Hepatocyte (in vitro differentiated cells): Measurements from ENCODE around the gene MPIG6B. TPM values are rescaled to one million over a fixed set of nuclear protein-coding genes. Genes with fewer than 3 reads are reported as not detected.

Source experiments
- DNase-seq: peaks from one replicate; pipeline ENCODE4 v3.0.0-alpha.2; 2016; ENCODE audit warnings: low spot score
- H2AFZ ChIP-seq: fragments of 200-600 bp; sonication (generic); 2 replicates; pipeline ENCODE4 v1.6.0; 2016; ENCODE audit warnings: antibody characterized with exemption, mild to moderate bottlenecking
- H3K27ac ChIP-seq: fragments of 200-600 bp; sonication (generic); 2 replicates; pipeline ENCODE4 v1.5.1; 2016; ENCODE audit warnings: mild to moderate bottlenecking
- H3K27me3 ChIP-seq: fragments of 200-600 bp; sonication (generic); 2 replicates; pipeline ENCODE4 v1.6.1; 2016
- H3K36me3 ChIP-seq: fragments of 200-600 bp; sonication (generic); replicated peaks from 2 replicates; pipeline ENCODE4 v1.5.1; 2016; ENCODE audit warnings: low read depth; ENCODE audit not compliant: insufficient read depth
- H3K4me1 ChIP-seq: fragments of 200-600 bp; sonication (generic); 2 replicates; pipeline ENCODE4 v1.5.1; 2016; ENCODE audit warnings: mild to moderate bottlenecking, moderate library complexity; ENCODE audit not compliant: insufficient read depth
- H3K4me2 ChIP-seq: fragments of 200-600 bp; sonication (generic); 2 replicates; pipeline ENCODE4 v1.6.0; 2016
- H3K4me3 ChIP-seq: fragments of 200-600 bp; sonication (generic); 2 replicates; pipeline ENCODE4 v1.5.1; 2016; ENCODE audit warnings: mild to moderate bottlenecking
- H3K79me2 ChIP-seq: fragments of 200-600 bp; sonication (generic); 2 replicates; pipeline ENCODE4 v1.6.0; 2017; ENCODE audit warnings: mild to moderate bottlenecking
- H3K9me2 ChIP-seq: fragments of 200-600 bp; sonication (generic); replicated peaks from 2 replicates; pipeline ENCODE4 v1.6.0; 2017; ENCODE audit warnings: mild to moderate bottlenecking; ENCODE audit not compliant: insufficient read depth
- H3K9me3 ChIP-seq: fragments of 200-600 bp; sonication (generic); 2 replicates; pipeline ENCODE4 v1.5.1; 2016; ENCODE audit warnings: low read depth, mild to moderate bottlenecking
- H4K20me1 ChIP-seq: fragments of 200-600 bp; sonication (generic); 2 replicates; pipeline ENCODE4 v1.6.0; 2016; ENCODE audit warnings: mild to moderate bottlenecking; ENCODE audit not compliant: insufficient read depth, poor library complexity, severe bottlenecking
- CTCF ChIP-seq: fragments of 200-600 bp; sonication (generic); IDR thresholded peaks from 2 replicates; pipeline ENCODE4 v1.5.1; 2016; ENCODE audit warnings: antibody characterized with exemption, mild to moderate bottlenecking; ENCODE audit not compliant: poor library complexity
- EZH2 ChIP-seq: fragments of 200-600 bp; sonication (generic); IDR thresholded peaks from 2 replicates; pipeline ENCODE4 v1.6.1; 2016; ENCODE audit warnings: antibody characterized with exemption, mild to moderate bottlenecking, borderline replicate concordance
- EZH2phosphoT487 ChIP-seq: fragments of 200-600 bp; sonication (generic); IDR thresholded peaks from one replicate; pipeline ENCODE4 v1.6.1; 2018; ENCODE audit warnings: antibody characterized with exemption, mild to moderate bottlenecking, low read depth, moderate library complexity; ENCODE audit not compliant: unreplicated experiment, severe bottlenecking
- WGBS: methylation state at CpG from one replicate; pipeline ENCODE4 v1.1.6; 2016; ENCODE audit warnings: low lambda C conversion rate; ENCODE audit errors: missing lambda C conversion rate; 5-methylcytosine and 5-hydroxymethylcytosine counted together
- polyA plus RNA-seq: library from polyadenylated mRNA; unstranded; fragments of >200 nt; fragmentation: Nextera tagmentation; extraction: Ambion mirVana; gene quantifications from 2 replicates; pipeline ENCODE4 v1.2.1, GENCODE V29; 2016
- total RNA-seq: library from RNA; depleted of rRNA; stranded (reverse); fragments of >200 nt; gene quantifications from 2 replicates; pipeline ENCODE4 v1.2.3, GENCODE V29; 2014

MPIG6B gene
- total and polyA plus RNA-seq, 2 experiments from 2014 or later, result not detected

- 67% methylated on average over 1 of the region's 1 CpG for WGBS
- Histone ChIP-seq H3K9me2 (no peaks in the 10 kb centered on the region), H2AFZ (no peak overlapping the region), H4K20me1 (no peaks in the 10 kb centered on the region), H3K79me2 (no peaks in the 10 kb centered on the region), H3K27ac (no peak overlapping the region), H3K9me3 (no peaks in the 10 kb centered on the region), H3K4me2 (no peak overlapping the region), H3K4me3 (no peak overlapping the region), H3K4me1 (peaks cover 25% of the 10 kb centered on the region), H3K36me3 (no peaks in the 10 kb centered on the region), H3K27me3 (no peaks in the 10 kb centered on the region)
- TF ChIP-seq EZH2phosphoT487 (no peak), EZH2 (no peak), CTCF (no peak)
- DNase-seq, result no peak
Observed at GRCh38 chr6:31718265-31718664, 4.9 kb upstream of the MPIG6B start.

DNA sequence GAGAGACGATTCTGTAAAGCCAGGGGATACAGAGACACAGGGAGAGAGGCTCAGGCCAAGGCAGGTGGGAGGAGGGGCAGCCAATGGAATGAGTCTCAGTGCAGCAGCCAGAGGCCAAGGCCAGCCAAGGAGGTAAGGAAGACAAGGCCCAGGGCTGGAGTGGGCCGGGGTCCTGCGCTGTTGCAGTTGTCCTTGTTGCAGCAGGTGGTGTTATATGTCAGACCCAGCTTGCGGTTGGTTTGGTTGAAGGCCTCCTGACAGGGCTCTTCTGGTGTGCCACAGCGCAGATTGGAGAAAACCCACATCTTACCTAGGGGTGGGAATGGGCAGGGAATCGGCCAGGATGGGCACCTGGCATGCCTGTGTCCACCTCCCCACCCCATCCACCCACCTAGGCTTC, 4.2 kb upstream of the MPIG6B start:
- Histone ChIP-seq H3K9me2 (no peaks in the 10 kb centered on the region), H3K79me2 (no peaks in the 10 kb centered on the region), H3K4me1 (peaks cover 17% of the 10 kb centered on the region), H2AFZ (no peak overlapping the region), H3K4me2 (no peak overlapping the region), H4K20me1 (no peaks in the 10 kb centered on the region), H3K27me3 (no peaks in the 10 kb centered on the region), H3K27ac (no peak overlapping the region), H3K9me3 (no peaks in the 10 kb centered on the region), H3K36me3 (no peaks in the 10 kb centered on the region), H3K4me3 (no peak overlapping the region)
- WGBS, result 84% methylated on average over 6 of the region's 6 CpGs
- no peak for TF ChIP-seq CTCF
- TF ChIP-seq EZH2, result no peak
- TF ChIP-seq EZH2phosphoT487, result no peak
- no peak for DNase-seq

- 88% methylated on average over 5 of the region's 5 CpGs for WGBS
- DNase-seq, result no peak
- TF ChIP-seq EZH2phosphoT487 (no peak), EZH2 (no peak), CTCF (no peak)
- Histone ChIP-seq H3K79me2 (no peaks in the 10 kb centered on the region), H3K27me3 (no peaks in the 10 kb centered on the region), H3K4me1 (peaks cover 4% of the 10 kb centered on the region), H3K36me3 (no peaks in the 10 kb centered on the region), H4K20me1 (no peaks in the 10 kb centered on the region), H3K9me3 (no peaks in the 10 kb centered on the region), H2AFZ (no peak overlapping the region), H3K27ac (no peak overlapping the region), H3K9me2 (no peaks in the 10 kb centered on the region), H3K4me3 (no peak overlapping the region), H3K4me2 (no peak overlapping the region)
Observed at GRCh38 chr6:31720196-31720770, 2.9 kb upstream of the MPIG6B start.
